ENCODE results near the gene PAQR8.

GRCh38 chr6:52347818-52348217 is 14.1 kb upstream of the PAQR8 start:
- no peak for TF ChIP-seq CTCF (IDR thresholded peaks at IDR 0.05)
- TF ChIP-seq POLR2A (IDR thresholded peaks at IDR 0.05), result no peak
- TF ChIP-seq POLR2AphosphoS5 (IDR thresholded peaks at IDR 0.05; ENCODE audit: insufficient read depth in 1 of 2, low read depth in 1 of 2), result no peak
